ENCODE measurements around the gene OR7C1.
"Not testable (repeated sequence)": the region's sequence is repeated elsewhere in the genome, so short reads cannot be mapped to it uniquely, and the experiment has no call there.

DNA sequence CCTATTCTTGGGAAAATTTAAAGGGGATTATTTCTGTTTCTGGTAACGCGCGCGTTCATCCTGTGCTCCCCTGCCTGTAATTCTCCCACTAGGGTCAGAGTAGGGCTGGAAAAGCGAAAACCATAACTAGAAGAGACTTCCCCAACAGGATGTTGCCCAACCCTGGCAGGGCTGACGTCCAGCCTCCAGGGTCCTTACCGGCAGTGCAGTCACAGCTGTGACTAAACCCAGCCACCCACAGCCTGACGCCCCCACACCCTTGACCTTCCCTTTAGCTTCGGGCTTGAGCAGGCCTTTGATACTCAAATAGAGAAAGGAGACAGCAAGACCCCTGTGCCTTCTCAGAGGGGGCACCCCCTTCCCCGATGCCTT lies 50.3 kb downstream of the OR7C1 start:
- TF ChIP-seq EEA1 (CRISPR knock-in tag; IDR thresholded peaks at IDR 0.05; ENCODE audit: borderline replicate concordance); ZNF331 (CRISPR knock-in tag; IDR thresholded peaks at IDR 0.05); POLR2AphosphoS2 (IDR thresholded peaks at IDR 0.05; ENCODE audit: low read depth, low read length); ZNF354B (CRISPR knock-in tag; IDR thresholded peaks at IDR 0.05); RXRA (CRISPR knock-in tag; IDR thresholded peaks at IDR 0.05); ZNF614 (CRISPR knock-in tag; IDR thresholded peaks at IDR 0.05; ENCODE audit: borderline replicate concordance): not testable (repeated sequence)
- TF ChIP-seq, protein P1, sequence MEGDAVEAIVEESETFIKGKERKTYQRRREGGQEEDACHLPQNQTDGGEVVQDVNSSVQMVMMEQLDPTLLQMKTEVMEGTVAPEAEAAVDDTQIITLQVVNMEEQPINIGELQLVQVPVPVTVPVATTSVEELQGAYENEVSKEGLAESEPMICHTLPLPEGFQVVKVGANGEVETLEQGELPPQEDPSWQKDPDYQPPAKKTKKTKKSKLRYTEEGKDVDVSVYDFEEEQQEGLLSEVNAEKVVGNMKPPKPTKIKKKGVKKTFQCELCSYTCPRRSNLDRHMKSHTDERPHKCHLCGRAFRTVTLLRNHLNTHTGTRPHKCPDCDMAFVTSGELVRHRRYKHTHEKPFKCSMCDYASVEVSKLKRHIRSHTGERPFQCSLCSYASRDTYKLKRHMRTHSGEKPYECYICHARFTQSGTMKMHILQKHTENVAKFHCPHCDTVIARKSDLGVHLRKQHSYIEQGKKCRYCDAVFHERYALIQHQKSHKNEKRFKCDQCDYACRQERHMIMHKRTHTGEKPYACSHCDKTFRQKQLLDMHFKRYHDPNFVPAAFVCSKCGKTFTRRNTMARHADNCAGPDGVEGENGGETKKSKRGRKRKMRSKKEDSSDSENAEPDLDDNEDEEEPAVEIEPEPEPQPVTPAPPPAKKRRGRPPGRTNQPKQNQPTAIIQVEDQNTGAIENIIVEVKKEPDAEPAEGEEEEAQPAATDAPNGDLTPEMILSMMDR (CRISPR knock-in tag; IDR thresholded peaks at IDR 0.05), result not testable (repeated sequence)
